ENCODE measurements around the gene PLP2. TPM values are rescaled to one million over a fixed set of nuclear protein-coding genes. Genes with fewer than 3 reads are reported as not detected.

The PLP2 gene
- total RNA-seq, 3 donors from 2014 or later: 96.1 to 152 (median 137) TPM

DNA sequence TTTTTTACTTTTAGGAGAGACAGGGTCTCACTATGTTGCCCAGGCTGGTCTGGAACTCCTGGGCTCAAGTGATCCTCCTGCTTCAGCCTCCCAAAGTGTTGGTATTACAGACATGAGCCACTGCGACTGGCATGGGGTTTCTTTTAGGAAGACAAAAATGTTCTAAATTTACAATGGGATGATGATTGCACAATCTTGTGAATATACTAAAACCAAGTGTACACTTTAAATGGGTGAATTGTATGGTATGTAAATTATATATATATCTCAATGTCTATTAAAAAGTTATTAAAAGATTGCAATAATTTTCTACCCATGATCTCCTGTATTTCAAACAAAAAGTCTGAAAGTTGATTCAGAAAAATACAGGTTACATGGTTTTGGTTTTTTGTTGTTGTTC lies 18.2 kb upstream of the PLP2 start:
- ATAC-seq (no peak), DNase-seq (no peak)
- no peaks in the 10 kb centered on the region for H3K4me1 ChIP-seq (ENCODE audit: low read depth)
- H3K36me3 ChIP-seq (ENCODE audit: low read depth): no peaks in the 10 kb centered on the region
- H3K9me3 ChIP-seq: no peaks in the 10 kb centered on the region
- intact Hi-C loops (cut with DNase I, micrococcal nuclease): no loop called here
- TF ChIP-seq, protein P1, sequence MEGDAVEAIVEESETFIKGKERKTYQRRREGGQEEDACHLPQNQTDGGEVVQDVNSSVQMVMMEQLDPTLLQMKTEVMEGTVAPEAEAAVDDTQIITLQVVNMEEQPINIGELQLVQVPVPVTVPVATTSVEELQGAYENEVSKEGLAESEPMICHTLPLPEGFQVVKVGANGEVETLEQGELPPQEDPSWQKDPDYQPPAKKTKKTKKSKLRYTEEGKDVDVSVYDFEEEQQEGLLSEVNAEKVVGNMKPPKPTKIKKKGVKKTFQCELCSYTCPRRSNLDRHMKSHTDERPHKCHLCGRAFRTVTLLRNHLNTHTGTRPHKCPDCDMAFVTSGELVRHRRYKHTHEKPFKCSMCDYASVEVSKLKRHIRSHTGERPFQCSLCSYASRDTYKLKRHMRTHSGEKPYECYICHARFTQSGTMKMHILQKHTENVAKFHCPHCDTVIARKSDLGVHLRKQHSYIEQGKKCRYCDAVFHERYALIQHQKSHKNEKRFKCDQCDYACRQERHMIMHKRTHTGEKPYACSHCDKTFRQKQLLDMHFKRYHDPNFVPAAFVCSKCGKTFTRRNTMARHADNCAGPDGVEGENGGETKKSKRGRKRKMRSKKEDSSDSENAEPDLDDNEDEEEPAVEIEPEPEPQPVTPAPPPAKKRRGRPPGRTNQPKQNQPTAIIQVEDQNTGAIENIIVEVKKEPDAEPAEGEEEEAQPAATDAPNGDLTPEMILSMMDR (IDR thresholded peaks at IDR 0.05): no peak
- no peak overlapping the region for H3K4me3 ChIP-seq

- Histone ChIP-seq H3K36me3 (ENCODE audit: low read depth) (no peaks in the 10 kb centered on the region), H3K4me3 (no peak overlapping the region), H3K9me3 (no peaks in the 10 kb centered on the region), H3K4me1 (ENCODE audit: low read depth) (no peaks in the 10 kb centered on the region)
- DNase-seq (peak in 1 of 3 donors; percentile 82), ATAC-seq (peak; percentile 67)
- intact Hi-C loops (cut with DNase I, micrococcal nuclease): no loop called here
- TF ChIP-seq, protein P1 (IDR thresholded peaks at IDR 0.05): no peak
These were observed 16.3 kb upstream of the PLP2 start for GRCh38 chrX:49155243-49155899.

GRCh38 chrX:49155900-49156837 lies 15.5 kb upstream of the PLP2 start:
- intact Hi-C loops (cut with DNase I, micrococcal nuclease): no loop called here
- TF ChIP-seq, protein P1 (IDR thresholded peaks at IDR 0.05): peak; percentile 65
- no peaks in the 10 kb centered on the region for H3K9me3 ChIP-seq
- no peaks in the 10 kb centered on the region for H3K36me3 ChIP-seq (ENCODE audit: low read depth)
- DNase-seq (peak; percentile 90 to 95 (median 94)), ATAC-seq (peak; percentile 95)
- H3K4me1 ChIP-seq (ENCODE audit: low read depth): no peaks in the 10 kb centered on the region
- no peak overlapping the region for H3K4me3 ChIP-seq

- intact Hi-C loops (cut with DNase I, micrococcal nuclease): no loop called here
- TF ChIP-seq, protein P1 (IDR thresholded peaks at IDR 0.05): no peak
- no peak overlapping the region for H3K4me3 ChIP-seq
These were observed 14.5 kb upstream of the PLP2 start for GRCh38 chrX:49157194-49157593.

GRCh38 chrX:49160908-49161307 lies 10.8 kb upstream of the PLP2 start:
- H3K9me3 ChIP-seq: no peaks in the 10 kb centered on the region
- no peaks in the 10 kb centered on the region for H3K4me1 ChIP-seq (ENCODE audit: low read depth)
- DNase-seq (no peak), ATAC-seq (no peak)
- intact Hi-C loops (cut with DNase I, micrococcal nuclease): no loop called here
- H3K4me3 ChIP-seq: no peak overlapping the region
- no peaks in the 10 kb centered on the region for H3K36me3 ChIP-seq (ENCODE audit: low read depth)
- TF ChIP-seq, protein P1 (IDR thresholded peaks at IDR 0.05): no peak

More at GRCh38 chrX:49157194-49157593, 14.5 kb upstream of the PLP2 start:
- no peak for DNase-seq
- ATAC-seq: no peak
- Histone ChIP-seq H3K9me3 (no peaks in the 10 kb centered on the region), H3K36me3 (ENCODE audit: low read depth) (no peaks in the 10 kb centered on the region), H3K4me1 (ENCODE audit: low read depth) (no peaks in the 10 kb centered on the region)

Data from mucosa of descending colon (tissue), 3 donors.